Transverse colon (tissue), 4 donors: ENCODE results near the gene AFF1. TPM values are rescaled to one million over a fixed set of nuclear protein-coding genes. Genes with fewer than 3 reads are reported as not detected.

Experiments used
- DNase-seq: peaks from one replicate; pipeline ENCODE4 v3.0.0-alpha.2; 2019
- H3K27ac ChIP-seq, 4 donors: fragments of 200-600 bp; sonication (generic); 2 replicates each; pipeline ENCODE4 v1.5.1; 2016 to 2018; ENCODE audit warnings: inconsistent platforms in 4 of 4
- H3K27me3 ChIP-seq: fragments of 200-600 bp; sonication (generic); 2 replicates; pipeline ENCODE4 v1.5.1; 2017; ENCODE audit warnings: inconsistent platforms
- H3K36me3 ChIP-seq, 4 donors: fragments of 200-600 bp; sonication (generic); 2 replicates each; pipeline ENCODE4 v1.5.1; 2017 to 2019; ENCODE audit warnings: inconsistent platforms in 4 of 4
- H3K4me1 ChIP-seq, 4 donors: fragments of 200-600 bp; sonication (generic); 2 replicates each; pipeline ENCODE4 v1.5.1; 2017 to 2020; ENCODE audit warnings: inconsistent platforms in 4 of 4
- H3K4me3 ChIP-seq, 4 donors: fragments of 200-600 bp; sonication (generic); 1 replicate in 1 of 4; 2 replicates in 3 of 4; pipeline versions ENCODE4 v1.5.1 to v1.6.1; 2017 to 2019; ENCODE audit warnings: inconsistent platforms in 4 of 4
- H3K9me3 ChIP-seq, 2 donors: fragments of 200-600 bp; sonication (generic); 2 replicates each; pipeline ENCODE4 v1.5.1; 2017 to 2019; ENCODE audit warnings: inconsistent platforms in 2 of 2
- CTCF ChIP-seq, 5 experiments: fragments of 200-600 bp in 3 of 5; fragments of 450-650 bp in 2 of 5; sonication (generic) in 3 of 5; IDR thresholded peaks; 1 replicate in 2 of 5; 2 replicates in 3 of 5; pipeline ENCODE4 v1.5.1; 2016 to 2017; ENCODE audit warnings: antibody characterized with exemption in 5 of 5, inconsistent platforms in 3 of 5, mild to moderate bottlenecking in 2 of 5, moderate library complexity in 1 of 5
- EP300 ChIP-seq: sonication (generic); formaldehyde crosslinking; IDR thresholded peaks from one replicate; pipeline ENCODE4 v1.6.1; 2017; ENCODE audit warnings: antibody characterized with exemption, low read depth
- POLR2A ChIP-seq: fragments of 450-650 bp; IDR thresholded peaks from one replicate; pipeline ENCODE4 v1.6.1; 2016; ENCODE audit warnings: antibody characterized with exemption, mild to moderate bottlenecking, moderate library complexity
- POLR2AphosphoS5 ChIP-seq, 3 donors: sonication (generic); formaldehyde crosslinking; IDR thresholded peaks; one replicate each; pipeline ENCODE4 v1.6.1; 2016; ENCODE audit warnings: antibody characterized with exemption in 3 of 3
- WGBS, 2 donors: methylation state at CpG; one replicate each; pipeline ENCODE4 v1.1.5; 2018; ENCODE audit warnings: low coverage in 1 of 2; 5-methylcytosine and 5-hydroxymethylcytosine counted together
- in situ Hi-C, 4 donors: fragments of 200-750 bp; cut with MboI; loops; one replicate each; pipeline versions ENCODE4 v1.15.0 to v1.15.1; 2017; ENCODE audit warnings: low sequenced_read_pairs in 3 of 4, low pct_ligation_motif_present in 1 of 4, low pct_unique_long_range_greater_than_20kb in 1 of 4
- intact Hi-C: fragments of 100-400 bp; cut with DNase I; formaldehyde crosslinking; loops from one replicate; pipeline ENCODE4 v1.15.1; 2023; ENCODE audit warnings: low total_unique reads
- total RNA-seq, 4 donors: library from RNA; depleted of rRNA; stranded (reverse); fragments of >200 nt; gene quantifications; one replicate each; pipeline ENCODE4 v1.1.0, GENCODE V29; 2016

The AFF1 gene
- total RNA-seq, 4 donors from 2014 or later = 77.1 to 151 (median 97.0) TPM

- H3K36me3 ChIP-seq = peaks cover 0 to 78% (median 42%) of the 10 kb centered on the region in 4 donors
- WGBS, 2 donors = 95 to 98% methylated on average over 5 to 6 of the region's 6 CpGs
- no peaks in the 10 kb centered on the region for H3K4me1 ChIP-seq
- no peak for DNase-seq
- TF ChIP-seq CTCF (IDR thresholded peaks at IDR 0.05) = no peak
- TF ChIP-seq POLR2AphosphoS5 (IDR thresholded peaks at IDR 0.05) = no peak
- no peak for TF ChIP-seq EP300
- no peak for TF ChIP-seq POLR2A
- H3K4me3 ChIP-seq = no peak overlapping the region
- no peaks in the 10 kb centered on the region for H3K27me3 ChIP-seq
- intact Hi-C loops (no loop called here), in situ Hi-C loops (loop anchor here in 1 of 4 donors (25.0 kb wide), 1 partner anchor 333 kb away; no protein-coding TSS in a partner anchor)
- H3K9me3 ChIP-seq = no peaks in the 10 kb centered on the region
- H3K27ac ChIP-seq = no peak overlapping the region
Measured at GRCh38 chr4:87129681-87130080, 194.9 kb downstream of the AFF1 start.

GRCh38 chr4:87130985-87131703 lies 196.3 kb downstream of the AFF1 start:
- DNase-seq = no peak
- no peaks in the 10 kb centered on the region for H3K27me3 ChIP-seq
- peaks cover 0 to 80% (median 41%) of the 10 kb centered on the region in 4 donors for H3K36me3 ChIP-seq
- H3K4me3 ChIP-seq = no peak overlapping the region
- in situ Hi-C loops (loop anchor here in 1 of 4 donors (25.0 kb wide), 1 partner anchor 331 kb away; no protein-coding TSS in a partner anchor), intact Hi-C loops (no loop called here)
- WGBS, 2 donors = 94 to 100% methylated on average over 4 to 7 of the region's 7 CpGs
- TF ChIP-seq POLR2AphosphoS5 (IDR thresholded peaks at IDR 0.05) (no peak), EP300 (no peak), CTCF (IDR thresholded peaks at IDR 0.05) (no peak), POLR2A (no peak)
- H3K27ac ChIP-seq = no peak overlapping the region
- no peaks in the 10 kb centered on the region for H3K4me1 ChIP-seq
- H3K9me3 ChIP-seq = no peaks in the 10 kb centered on the region

- in situ Hi-C loops = loop anchor here in 1 of 4 donors (25.0 kb wide), 1 partner anchor 330 kb away; no protein-coding TSS in a partner anchor
- no peaks in the 10 kb centered on the region for H3K27me3 ChIP-seq
Measured at GRCh38 chr4:87132035-87132434, 197.2 kb downstream of the AFF1 start.

More at GRCh38 chr4:87132035-87132434, 197.2 kb downstream of the AFF1 start:
- Histone ChIP-seq H3K4me3 (no peak overlapping the region), H3K27ac (no peak overlapping the region), H3K9me3 (no peaks in the 10 kb centered on the region), H3K4me1 (no peaks in the 10 kb centered on the region), H3K36me3 (peaks cover 0 to 79% (median 42%) of the 10 kb centered on the region in 4 donors)
- intact Hi-C loops = no loop called here
- TF ChIP-seq POLR2AphosphoS5 (IDR thresholded peaks at IDR 0.05) = no peak
- no peak for TF ChIP-seq CTCF (IDR thresholded peaks at IDR 0.05)
- no peak for TF ChIP-seq EP300
- TF ChIP-seq POLR2A = no peak
- DNase-seq = no peak
- 87 to 98% methylated on average over 8 of the region's 8 CpGs for whole genome bisulfite sequencing, 2 donors
